Progenitor cell of endocrine pancreas (in vitro differentiated cells): ENCODE data around the gene ABCB11. TPM values are rescaled to one million over a fixed set of nuclear protein-coding genes. Genes with fewer than 3 reads are reported as not detected.

Experiments used
- DNase-seq: peaks from one replicate; pipeline ENCODE4 v3.0.0; 2021; ENCODE audit warnings: low spot score; ENCODE audit not compliant: unreplicated experiment
- H3K27ac Mint-ChIP-seq: 2 replicates; pipeline ENCODE4 v1.8.0; 2021; ENCODE audit warnings: mild to moderate bottlenecking, moderate library complexity, mixed read lengths
- H3K27me3 Mint-ChIP-seq: 2 replicates; pipeline ENCODE4 v1.8.0; 2021; ENCODE audit warnings: mixed read lengths
- H3K36me3 Mint-ChIP-seq: 2 replicates; pipeline ENCODE4 v1.8.0; 2022; ENCODE audit warnings: mixed read lengths; ENCODE audit not compliant: insufficient read depth
- H3K4me1 Mint-ChIP-seq: 2 replicates; pipeline ENCODE4 v1.8.0; 2021; ENCODE audit warnings: low read depth, mixed read lengths
- H3K4me3 Mint-ChIP-seq: 2 replicates; pipeline ENCODE4 v1.8.0; 2021; ENCODE audit warnings: low read depth, mild to moderate bottlenecking, moderate library complexity, mixed read lengths
- H3K9me3 Mint-ChIP-seq: 2 replicates; pipeline ENCODE4 v1.8.0; 2021; ENCODE audit warnings: low read depth, mixed read lengths
- CTCF ChIP-seq: fragments of 200-600 bp; sonication (generic); IDR thresholded peaks from one replicate; pipeline ENCODE4 v1.5.0; 2021; ENCODE audit warnings: antibody characterized with exemption, mild to moderate bottlenecking; ENCODE audit not compliant: unreplicated experiment
- total RNA-seq: library from RNA; stranded (reverse); gene quantifications from 2 replicates; pipeline ENCODE4 v1.2.1, GENCODE V29; 2021

ABCB11 gene
- total RNA-seq, 1 donor from 2014 or later = 0.24 TPM

GRCh38 chr2:168926621-168927386 is 104.3 kb downstream of the ABCB11 start:
- H3K36me3 Mint-ChIP-seq = no peaks in the 10 kb centered on the region
- peaks cover 20% of the 10 kb centered on the region for H3K4me1 Mint-ChIP-seq
- H3K27me3 Mint-ChIP-seq = peaks cover 17% of the 10 kb centered on the region
- no peak for DNase-seq
- H3K9me3 Mint-ChIP-seq = no peaks in the 10 kb centered on the region
- no peak overlapping the region for H3K4me3 Mint-ChIP-seq
- H3K27ac Mint-ChIP-seq = no peak overlapping the region
- no peak for TF ChIP-seq CTCF

- Mint-ChIP-seq H3K4me3 (no peak overlapping the region), H3K27me3 (peaks cover 5% of the 10 kb centered on the region), H3K9me3 (no peaks in the 10 kb centered on the region), H3K36me3 (no peaks in the 10 kb centered on the region), H3K4me1 (no peaks in the 10 kb centered on the region), H3K27ac (no peak overlapping the region)
- no peak for DNase-seq
- peak; percentile 76 for TF ChIP-seq CTCF
Measured at GRCh38 chr2:168920504-168921157, 110.5 kb downstream of the ABCB11 start.

- Mint-ChIP-seq H3K36me3 (no peaks in the 10 kb centered on the region), H3K27me3 (peaks cover 29% of the 10 kb centered on the region), H3K4me1 (peaks cover 3% of the 10 kb centered on the region), H3K4me3 (no peak overlapping the region), H3K27ac (no peak overlapping the region), H3K9me3 (no peaks in the 10 kb centered on the region)
- DNase-seq = no peak
- no peak for TF ChIP-seq CTCF
Measured at GRCh38 chr2:168916331-168916675, 114.8 kb downstream of the ABCB11 start.

DNA sequence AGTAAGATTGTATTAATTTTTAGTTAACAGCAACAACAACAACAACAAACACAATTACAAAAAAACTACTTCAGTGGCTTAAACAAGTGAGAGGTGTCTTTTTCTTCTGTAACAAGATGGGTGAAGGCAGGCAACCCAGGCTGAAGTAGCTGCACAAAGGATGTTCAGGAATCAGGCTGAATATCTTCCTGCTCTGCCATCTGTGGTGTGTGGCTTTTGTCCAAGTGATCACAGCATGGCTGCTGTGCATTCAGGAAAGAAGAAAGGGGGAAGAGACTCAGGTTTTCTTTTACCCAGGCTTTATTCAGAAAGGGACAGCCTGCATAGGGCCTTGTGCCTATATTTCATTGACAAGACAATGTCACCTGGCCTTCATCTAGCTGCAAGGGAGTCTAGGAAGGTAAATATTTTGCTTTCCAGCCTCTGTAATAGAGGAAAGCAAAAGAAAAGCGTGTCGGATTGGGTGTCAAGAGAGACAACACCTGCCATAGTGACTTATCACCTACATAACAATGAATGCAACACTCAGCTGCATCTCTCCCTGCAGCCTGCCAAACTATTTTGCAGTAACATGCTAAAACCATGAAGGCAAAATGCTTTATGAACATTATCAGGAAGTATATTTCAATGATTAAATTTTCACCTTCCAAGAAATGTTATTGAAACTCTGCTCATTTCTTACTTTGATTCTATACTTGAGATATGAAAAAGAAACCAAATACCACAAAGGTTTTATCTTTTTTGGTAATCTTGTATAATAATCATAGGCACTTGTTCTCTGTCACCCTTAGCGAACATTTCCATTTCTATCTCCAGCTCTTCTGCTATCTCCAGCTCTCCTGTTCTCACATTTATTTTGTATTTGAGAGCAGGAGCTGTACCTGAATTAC is 115.4 kb downstream of the ABCB11 start:
- TF ChIP-seq CTCF = no peak
- H3K27ac Mint-ChIP-seq = no peak overlapping the region
- no peaks in the 10 kb centered on the region for H3K36me3 Mint-ChIP-seq
- H3K27me3 Mint-ChIP-seq = peaks cover 29% of the 10 kb centered on the region
- H3K4me1 Mint-ChIP-seq = peaks cover 3% of the 10 kb centered on the region
- no peaks in the 10 kb centered on the region for H3K9me3 Mint-ChIP-seq
- DNase-seq = no peak
- H3K4me3 Mint-ChIP-seq = no peak overlapping the region

DNA sequence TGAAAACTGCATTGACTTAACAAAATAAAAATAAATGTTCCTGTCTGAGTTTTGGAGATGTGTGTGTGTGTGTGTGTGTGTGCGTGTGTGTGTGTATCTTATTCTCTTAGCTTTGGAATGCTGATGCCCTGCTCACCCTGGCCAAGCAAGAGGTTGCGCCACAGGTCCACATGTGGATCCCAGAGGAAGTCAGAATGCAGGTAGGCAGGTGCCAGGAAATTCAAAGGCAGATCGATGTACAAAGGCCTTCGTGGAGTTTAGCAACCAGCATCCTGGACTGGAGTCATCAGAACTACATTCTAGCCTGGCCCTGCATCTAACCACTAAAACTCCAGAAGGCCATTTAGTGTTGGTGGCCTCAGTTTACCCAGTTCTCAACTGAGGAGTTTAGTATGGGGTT is 117.6 kb downstream of the ABCB11 start:
- DNase-seq = no peak
- Mint-ChIP-seq H3K9me3 (no peaks in the 10 kb centered on the region), H3K36me3 (no peaks in the 10 kb centered on the region), H3K4me3 (no peak overlapping the region), H3K27ac (no peak overlapping the region), H3K27me3 (peaks cover 42% of the 10 kb centered on the region), H3K4me1 (peaks cover 3% of the 10 kb centered on the region)
- no peak for TF ChIP-seq CTCF
